B cell (primary cell): ENCODE data around the gene EEF1E1. TPM values are rescaled to one million over a fixed set of nuclear protein-coding genes. Genes with fewer than 3 reads are reported as not detected.

ENCODE experiments used
- ATAC-seq: fragments of 200-7000 bp; cut with Tn5 transposase; one replicate; pipeline ENCODE4 v1.10.0; 2021; ENCODE audit warnings: low read depth, mild to moderate bottlenecking, moderate number of reproducible peaks, moderate library complexity
- CTCF ChIA-PET: fragments of 350-600 bp; sonication (Branson Sonifier 250); formaldehyde crosslinking; loops from one replicate; lab custom pipeline; 2021; ENCODE audit warnings: antibody characterized with exemption, inconsistent platforms; lab: Charles Lee
- POLR2A ChIA-PET: fragments of 350-600 bp; sonication (Branson Sonifier 250); formaldehyde crosslinking; loops from one replicate; lab custom pipeline; 2021; ENCODE audit warnings: antibody characterized with exemption; lab: Charles Lee
- DNase-seq: peaks from one replicate; pipeline ENCODE4 v3.0.0; 2013
- H2AFZ ChIP-seq: 2 replicates; pipeline ENCODE4 v1.6.1; 2012; ENCODE audit warnings: mild to moderate bottlenecking, low read depth, low read length; ENCODE audit not compliant: insufficient read depth, poor library complexity, severe bottlenecking
- H3K27ac ChIP-seq, 2 donors: 1 replicate in 1 of 2; 2 replicates in 1 of 2; pipeline ENCODE4 v1.5.1; 2012 to 2013; ENCODE audit warnings: low read length in 2 of 2, mild to moderate bottlenecking in 2 of 2, moderate library complexity in 1 of 2
- H3K27me3 ChIP-seq, 4 experiments: fragments of 200-600 bp in 1 of 4; sonication (generic) in 1 of 4; replicated peaks in 1 of 4; 1 replicate in 2 of 4; 2 replicates in 2 of 4; pipeline versions ENCODE4 v1.6.1 to v1.7.0; 2013 to 2016; ENCODE audit warnings: low read length in 3 of 4, mild to moderate bottlenecking in 2 of 4, mixed read lengths in 1 of 4, moderate library complexity in 1 of 4; ENCODE audit not compliant: insufficient read depth in 4 of 4, control insufficient read depth in 3 of 4; ENCODE audit errors: control extremely low read depth in 1 of 4
- H3K36me3 ChIP-seq, 2 experiments: replicated peaks in 1 of 2; 1 replicate in 1 of 2; 2 replicates in 1 of 2; pipeline versions ENCODE4 v1.6.1 to v1.7.1; 2013; ENCODE audit warnings: low read length in 1 of 2; ENCODE audit not compliant: insufficient read depth in 2 of 2, control insufficient read depth in 1 of 2; ENCODE audit errors: control extremely low read depth in 1 of 2, extremely low read depth in 1 of 2
- H3K4me1 ChIP-seq, 2 donors: fragments of 200-600 bp in 1 of 2; sonication (generic) in 1 of 2; 1 replicate in 1 of 2; 2 replicates in 1 of 2; pipeline versions ENCODE4 v1.5.1 to v1.6.1; 2013 to 2017; ENCODE audit warnings: low read length in 2 of 2; ENCODE audit not compliant: control insufficient read depth in 2 of 2, insufficient read depth in 2 of 2
- H3K4me2 ChIP-seq: replicated peaks from 2 replicates; pipeline ENCODE3; 2012; ENCODE audit warnings: mild to moderate bottlenecking, low read depth, low read length; ENCODE audit not compliant: poor library complexity, severe bottlenecking
- H3K4me3 ChIP-seq, 5 experiments: fragments of 200-600 bp in 1 of 5; sonication (generic) in 1 of 5; 1 replicate in 3 of 5; 2 replicates in 2 of 5; pipeline versions ENCODE4 v1.5.1 to v1.7.0; 2011 to 2016; ENCODE audit warnings: low read length in 4 of 5, mild to moderate bottlenecking in 4 of 5, low read depth in 2 of 5, control low read depth in 1 of 5, moderate library complexity in 1 of 5; ENCODE audit not compliant: insufficient read depth in 1 of 5; ENCODE audit errors: control extremely low read depth in 1 of 5, extremely low read depth in 1 of 5
- H3K79me2 ChIP-seq: fragments of 200-600 bp; sonication (generic); one replicate; pipeline ENCODE4 v1.6.0; 2016; ENCODE audit warnings: low read length; ENCODE audit not compliant: control insufficient read depth, insufficient read depth
- H3K9ac ChIP-seq: fragments of 200-600 bp; sonication (generic); 2 replicates; pipeline ENCODE4 v1.6.1; 2017; ENCODE audit warnings: mild to moderate bottlenecking, low read length, moderate library complexity
- H3K9me3 ChIP-seq, 3 donors: one replicate each; pipeline versions ENCODE4 v1.6.1 to v1.7.1; 2013; ENCODE audit warnings: low read length in 2 of 3; ENCODE audit not compliant: control insufficient read depth in 2 of 3, insufficient read depth in 1 of 3; ENCODE audit errors: control extremely low read depth in 1 of 3
- H4K20me1 ChIP-seq: 2 replicates; pipeline ENCODE4 v1.6.0; 2012; ENCODE audit warnings: mild to moderate bottlenecking, low read length; ENCODE audit not compliant: insufficient read depth, control insufficient read depth, poor library complexity, severe bottlenecking
- H3K27ac Mint-ChIP-seq: one replicate; pipeline ENCODE4 v1.8.0; 2021; ENCODE audit warnings: mixed read lengths
- H3K27me3 Mint-ChIP-seq: one replicate; pipeline ENCODE4 v1.8.0; 2021; ENCODE audit warnings: mixed read lengths
- H3K4me1 Mint-ChIP-seq: one replicate; pipeline ENCODE4 v1.8.0; 2021; ENCODE audit warnings: mixed read lengths
- H3K4me3 Mint-ChIP-seq: one replicate; pipeline ENCODE4 v1.8.0; 2021; ENCODE audit warnings: mixed read lengths
- H3K9me3 Mint-ChIP-seq: one replicate; pipeline ENCODE4 v1.8.0; 2022; ENCODE audit warnings: mixed read lengths; ENCODE audit not compliant: insufficient read depth
- CTCF ChIP-seq: fragments of 200-600 bp; IDR thresholded peaks from one replicate; pipeline ENCODE4 v1.8.0; 2022; ENCODE audit warnings: antibody characterized with exemption, mild to moderate bottlenecking
- EZH2 ChIP-seq: IDR thresholded peaks from 2 replicates; pipeline ENCODE4 v1.6.1; 2012; ENCODE audit warnings: borderline replicate concordance, low read depth, mild to moderate bottlenecking, moderate library complexity, low read length; ENCODE audit not compliant: insufficient read depth, poor library complexity, severe bottlenecking
- WGBS: methylation state at CpG from one replicate; pipeline ENCODE4 v1.1.5; 2013; ENCODE audit warnings: missing lambda C conversion rate; ENCODE audit not compliant: insufficient coverage; 5-methylcytosine and 5-hydroxymethylcytosine counted together
- intact Hi-C: fragments of 100-400 bp; cut with micrococcal nuclease; formaldehyde crosslinking; loops from one replicate; pipeline ENCODE4 v1.10.0; 2022
- polyA plus RNA-seq: library from polyadenylated mRNA; depleted of rRNA; stranded (reverse); fragments of >200 nt; gene quantifications from 2 replicates; pipeline ENCODE4 v1.2.3, GENCODE V29; 2012
- total RNA-seq, 2 donors: library from RNA; stranded (reverse); fragments of 120-200 nt in 1 of 2; gene quantifications; 1 replicate in 1 of 2; 2 replicates in 1 of 2; pipeline versions ENCODE4 v1.2.3 to v1.2.4, GENCODE V29; 2013 to 2022

Gene EEF1E1
- total and polyA plus RNA-seq, 2 donors (not counting 1 experiment from before 2014, with no cell fraction given) = 20.1 to 23.1 TPM

GRCh38 chr6:8074213-8074612 is 28.1 kb downstream of the EEF1E1 start:
- H3K4me2 ChIP-seq = no peak overlapping the region
- H3K4me1 ChIP-seq = peaks cover 3 to 5% of the 10 kb centered on the region in 2 donors
- Mint-ChIP-seq H3K27me3 (no peaks in the 10 kb centered on the region), H3K27ac (no peak overlapping the region), H3K4me1 (peaks cover 4% of the 10 kb centered on the region), H3K4me3 (no peak overlapping the region), H3K9me3 (no peaks in the 10 kb centered on the region)
- no peak overlapping the region for H2AFZ ChIP-seq
- 100% methylated on average over 2 of the region's 4 CpGs for WGBS
- ATAC-seq (no peak), DNase-seq (no peak)
- no peak overlapping the region for H3K27ac ChIP-seq
- peaks cover 0 to 1% of the 10 kb centered on the region in 2 experiments for H3K36me3 ChIP-seq
- intact Hi-C loops = no loop called here
- H4K20me1 ChIP-seq = no peaks in the 10 kb centered on the region
- no peak overlapping the region for H3K4me3 ChIP-seq
- no peaks in the 10 kb centered on the region for H3K9me3 ChIP-seq
- POLR2A ChIA-PET = no interaction called here
- TF ChIP-seq EZH2 = no peak
- TF ChIP-seq CTCF = no peak
- no peaks in the 10 kb centered on the region for H3K27me3 ChIP-seq
- H3K79me2 ChIP-seq = no peaks in the 10 kb centered on the region
- CTCF ChIA-PET = no interaction called here
- no peak overlapping the region for H3K9ac ChIP-seq

GRCh38 chr6:8073758-8074157 is 28.6 kb downstream of the EEF1E1 start:
- Mint-ChIP-seq H3K4me3 (no peak overlapping the region), H3K9me3 (no peaks in the 10 kb centered on the region), H3K27me3 (no peaks in the 10 kb centered on the region), H3K4me1 (peaks cover 4% of the 10 kb centered on the region), H3K27ac (no peak overlapping the region)
- intact Hi-C loops = no loop called here
- Histone ChIP-seq H3K9ac (no peak overlapping the region), H2AFZ (no peak overlapping the region), H3K9me3 (no peaks in the 10 kb centered on the region), H3K36me3 (peaks cover 0 to 1% of the 10 kb centered on the region in 2 experiments), H3K27me3 (no peaks in the 10 kb centered on the region), H3K4me1 (peaks cover 3 to 5% of the 10 kb centered on the region in 2 donors), H4K20me1 (no peaks in the 10 kb centered on the region), H3K27ac (no peak overlapping the region), H3K4me3 (no peak overlapping the region), H3K4me2 (no peak overlapping the region), H3K79me2 (no peaks in the 10 kb centered on the region)
- POLR2A ChIA-PET = no interaction called here
- CTCF ChIA-PET = interaction anchor here (1.0 kb wide), 1 partner anchor 174 kb away, joined by 3 read pairs; no protein-coding TSS in a partner anchor
- TF ChIP-seq CTCF = no peak
- no peak for ATAC-seq
- WGBS = 95% methylated on average over 2 of the region's 3 CpGs
- no peak for DNase-seq
